Mammary epithelial cell (primary cell): ENCODE measurements around the gene CHST15.

ENCODE experiments used
- EZH2 ChIP-seq: IDR thresholded peaks from 2 replicates; pipeline ENCODE4 v1.6.1; 2012; ENCODE audit warnings: low read length, inconsistent platforms, borderline replicate concordance
- TF ChIP-seq, protein P1 (sequence below), 2 donors: IDR thresholded peaks in 1 of 2; conservative IDR thresholded peaks in 1 of 2; 2 replicates each; pipeline ENCODE4 v1.5.1; 2011 to 2012; ENCODE audit warnings: inconsistent platforms in 2 of 2, low read length in 2 of 2, mild to moderate bottlenecking in 2 of 2, control low read depth in 1 of 2, low read depth in 1 of 2; ENCODE audit not compliant: insufficient read depth in 1 of 2; ENCODE audit errors: extremely low read depth in 1 of 2

DNA sequence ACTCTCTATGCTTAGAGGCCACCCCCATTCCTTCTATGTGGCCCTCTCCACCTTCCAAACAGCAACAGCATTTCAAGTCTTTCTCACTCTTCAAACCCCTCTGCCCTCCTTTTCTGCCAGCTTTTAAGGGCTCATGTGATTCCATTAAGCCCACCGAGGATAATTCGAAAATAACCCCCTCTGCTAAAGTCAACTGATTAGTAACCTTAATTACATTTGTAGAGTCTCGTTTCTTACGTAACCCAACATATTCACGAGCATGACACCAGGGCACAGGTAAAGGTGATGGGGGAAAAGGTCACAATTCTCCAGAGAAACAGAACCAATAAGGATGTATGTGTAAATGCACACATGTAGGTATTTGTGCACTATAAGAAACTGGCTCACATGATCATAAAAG is 6.7 kb upstream of the CHST15 start:
- TF ChIP-seq, protein P1, sequence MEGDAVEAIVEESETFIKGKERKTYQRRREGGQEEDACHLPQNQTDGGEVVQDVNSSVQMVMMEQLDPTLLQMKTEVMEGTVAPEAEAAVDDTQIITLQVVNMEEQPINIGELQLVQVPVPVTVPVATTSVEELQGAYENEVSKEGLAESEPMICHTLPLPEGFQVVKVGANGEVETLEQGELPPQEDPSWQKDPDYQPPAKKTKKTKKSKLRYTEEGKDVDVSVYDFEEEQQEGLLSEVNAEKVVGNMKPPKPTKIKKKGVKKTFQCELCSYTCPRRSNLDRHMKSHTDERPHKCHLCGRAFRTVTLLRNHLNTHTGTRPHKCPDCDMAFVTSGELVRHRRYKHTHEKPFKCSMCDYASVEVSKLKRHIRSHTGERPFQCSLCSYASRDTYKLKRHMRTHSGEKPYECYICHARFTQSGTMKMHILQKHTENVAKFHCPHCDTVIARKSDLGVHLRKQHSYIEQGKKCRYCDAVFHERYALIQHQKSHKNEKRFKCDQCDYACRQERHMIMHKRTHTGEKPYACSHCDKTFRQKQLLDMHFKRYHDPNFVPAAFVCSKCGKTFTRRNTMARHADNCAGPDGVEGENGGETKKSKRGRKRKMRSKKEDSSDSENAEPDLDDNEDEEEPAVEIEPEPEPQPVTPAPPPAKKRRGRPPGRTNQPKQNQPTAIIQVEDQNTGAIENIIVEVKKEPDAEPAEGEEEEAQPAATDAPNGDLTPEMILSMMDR (conservative IDR thresholded peaks at IDR 0.05 in 1 of 2, IDR thresholded peaks at IDR 0.05 in 1 of 2; ENCODE audit: extremely low read depth in 1 of 2, insufficient read depth in 1 of 2, low read depth in 1 of 2, low read length in 2 of 2) = no peak
- TF ChIP-seq EZH2 = no peak
